SH-SY5Y (cell line): Measurements from ENCODE around the gene NUCB1.

Source experiments
- GATA2 ChIP-seq: IDR thresholded peaks from 2 replicates; pipeline ENCODE4 v1.6.1; 2011; ENCODE audit warnings: mild to moderate bottlenecking, low read depth, low read length
- GATA3 ChIP-seq: IDR thresholded peaks from 2 replicates; pipeline ENCODE4 v1.6.1; 2011; ENCODE audit warnings: low read depth, mild to moderate bottlenecking, low read length, moderate library complexity

DNA sequence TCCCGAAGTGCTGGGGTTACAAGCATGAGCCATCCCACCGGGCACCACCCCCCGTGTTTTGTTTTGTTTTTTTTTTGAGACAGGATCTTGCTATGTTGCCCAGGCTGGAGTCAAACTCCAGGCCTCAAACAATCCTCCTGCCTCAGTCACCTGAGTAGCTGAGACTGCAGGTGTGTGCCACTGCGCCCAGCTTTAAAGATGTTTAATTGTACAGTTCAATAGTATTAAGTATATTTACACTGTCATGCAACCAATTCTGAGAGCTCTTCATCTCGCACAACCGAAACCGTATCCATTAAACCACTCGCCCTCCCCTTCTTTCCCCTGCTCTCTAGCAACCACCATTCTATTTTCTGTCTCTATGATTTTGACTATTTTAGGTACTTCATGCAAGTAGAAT is 15.6 kb downstream of the NUCB1 start:
- TF ChIP-seq GATA2: no peak
- no peak for TF ChIP-seq GATA3
